Endothelial cell (in vitro differentiated cells): ENCODE results near the gene DNAI1. TPM values are rescaled to one million over a fixed set of nuclear protein-coding genes. Genes with fewer than 3 reads are reported as not detected.

Experiments
- DNase-seq: peaks from one replicate; pipeline ENCODE4 v3.0.0; 2021; ENCODE audit warnings: low spot score
- H3K27ac Mint-ChIP-seq: one replicate; pipeline ENCODE4 v1.8.0; 2021; ENCODE audit warnings: mixed read lengths, inconsistent platforms; ENCODE audit not compliant: unreplicated experiment
- H3K27me3 Mint-ChIP-seq: one replicate; pipeline ENCODE4 v1.8.0; 2021; ENCODE audit warnings: mild to moderate bottlenecking, moderate library complexity, mixed read lengths, inconsistent platforms; ENCODE audit not compliant: unreplicated experiment
- H3K36me3 Mint-ChIP-seq: one replicate; pipeline ENCODE4 v1.8.0; 2021; ENCODE audit warnings: mild to moderate bottlenecking, low read depth, mixed read lengths, inconsistent platforms; ENCODE audit not compliant: unreplicated experiment
- H3K4me1 Mint-ChIP-seq: one replicate; pipeline ENCODE4 v1.8.0; 2021; ENCODE audit warnings: mild to moderate bottlenecking, mixed read lengths, inconsistent platforms; ENCODE audit not compliant: unreplicated experiment
- H3K4me3 Mint-ChIP-seq: one replicate; pipeline ENCODE4 v1.8.0; 2021; ENCODE audit warnings: mild to moderate bottlenecking, mixed read lengths, inconsistent platforms; ENCODE audit not compliant: unreplicated experiment
- H3K9me3 Mint-ChIP-seq: one replicate; pipeline ENCODE4 v1.8.0; 2021; ENCODE audit warnings: mixed read lengths, inconsistent platforms; ENCODE audit not compliant: unreplicated experiment
- CTCF ChIP-seq: fragments of 200-600 bp; sonication (generic); IDR thresholded peaks from one replicate; pipeline ENCODE4 v1.5.0; 2021; ENCODE audit warnings: antibody characterized with exemption; ENCODE audit not compliant: unreplicated experiment
- total RNA-seq: library from RNA; stranded (reverse); fragmentation: NEBNext Ultra II Directional; extraction: Animal tissue kit (Norgen Biotek cat#: 25700); gene quantifications from one replicate; pipeline ENCODE4 v1.2.1, GENCODE V29; 2021; ENCODE audit not compliant: unreplicated experiment

Gene DNAI1
- total RNA-seq, 1 donor from 2014 or later = 0.74 TPM

GRCh38 chr9:34508463-34508862, 49.9 kb downstream of the DNAI1 start:
- Mint-ChIP-seq H3K27me3 (peaks cover 8% of the 10 kb centered on the region), H3K36me3 (no peaks in the 10 kb centered on the region), H3K4me1 (no peaks in the 10 kb centered on the region), H3K4me3 (no peak overlapping the region), H3K9me3 (no peaks in the 10 kb centered on the region), H3K27ac (no peak overlapping the region)
- no peak for TF ChIP-seq CTCF
- DNase-seq = no peak

- Mint-ChIP-seq H3K9me3 (no peaks in the 10 kb centered on the region), H3K27me3 (peaks cover 8% of the 10 kb centered on the region), H3K4me3 (no peak overlapping the region), H3K27ac (no peak overlapping the region), H3K4me1 (no peaks in the 10 kb centered on the region), H3K36me3 (no peaks in the 10 kb centered on the region)
- TF ChIP-seq CTCF = no peak
- DNase-seq = no peak
Observed at GRCh38 chr9:34508951-34509350, 50.3 kb downstream of the DNAI1 start.

GRCh38 chr9:34510497-34511468, 52.2 kb downstream of the DNAI1 start:
- H3K27ac Mint-ChIP-seq = no peak overlapping the region
- H3K36me3 Mint-ChIP-seq = no peaks in the 10 kb centered on the region
- no peak for DNase-seq
- no peak overlapping the region for H3K4me3 Mint-ChIP-seq
- TF ChIP-seq CTCF = no peak
- no peaks in the 10 kb centered on the region for H3K9me3 Mint-ChIP-seq
- H3K4me1 Mint-ChIP-seq = no peaks in the 10 kb centered on the region
- H3K27me3 Mint-ChIP-seq = peaks cover 7% of the 10 kb centered on the region

- Mint-ChIP-seq H3K36me3 (no peaks in the 10 kb centered on the region), H3K27me3 (peaks cover 10% of the 10 kb centered on the region), H3K4me3 (no peak overlapping the region), H3K9me3 (no peaks in the 10 kb centered on the region), H3K27ac (no peak overlapping the region), H3K4me1 (no peaks in the 10 kb centered on the region)
- DNase-seq = no peak
- TF ChIP-seq CTCF = no peak
Observed at GRCh38 chr9:34512131-34513078, 53.8 kb downstream of the DNAI1 start.
